HL-60 (cell line): ENCODE results near the gene DPP10.

Experiments used
- CTCF ChIP-seq: IDR thresholded peaks from one replicate; pipeline ENCODE4 v1.5.1; 2011; ENCODE audit warnings: low read length, control low read depth, inconsistent platforms; ENCODE audit not compliant: insufficient read depth
- POLR2AphosphoS5 ChIP-seq: IDR thresholded peaks from 2 replicates; pipeline ENCODE4 v1.6.1; 2012; ENCODE audit warnings: low read depth

- TF ChIP-seq CTCF (no peak), POLR2AphosphoS5 (no peak)
Measured at GRCh38 chr2:115774361-115774760, 1331.9 kb downstream of the DPP10 start.
